ENCODE data around the gene NEBL. TPM values are rescaled to one million over a fixed set of nuclear protein-coding genes. Genes with fewer than 3 reads are reported as not detected.

Gene NEBL
- total and polyA plus RNA-seq, 9 of the 15 experiments (the other 6 are each of a cell fraction or from before 2014, with no cell fraction given), result 0.82 to 14.6 (median 9.8) TPM

DNA sequence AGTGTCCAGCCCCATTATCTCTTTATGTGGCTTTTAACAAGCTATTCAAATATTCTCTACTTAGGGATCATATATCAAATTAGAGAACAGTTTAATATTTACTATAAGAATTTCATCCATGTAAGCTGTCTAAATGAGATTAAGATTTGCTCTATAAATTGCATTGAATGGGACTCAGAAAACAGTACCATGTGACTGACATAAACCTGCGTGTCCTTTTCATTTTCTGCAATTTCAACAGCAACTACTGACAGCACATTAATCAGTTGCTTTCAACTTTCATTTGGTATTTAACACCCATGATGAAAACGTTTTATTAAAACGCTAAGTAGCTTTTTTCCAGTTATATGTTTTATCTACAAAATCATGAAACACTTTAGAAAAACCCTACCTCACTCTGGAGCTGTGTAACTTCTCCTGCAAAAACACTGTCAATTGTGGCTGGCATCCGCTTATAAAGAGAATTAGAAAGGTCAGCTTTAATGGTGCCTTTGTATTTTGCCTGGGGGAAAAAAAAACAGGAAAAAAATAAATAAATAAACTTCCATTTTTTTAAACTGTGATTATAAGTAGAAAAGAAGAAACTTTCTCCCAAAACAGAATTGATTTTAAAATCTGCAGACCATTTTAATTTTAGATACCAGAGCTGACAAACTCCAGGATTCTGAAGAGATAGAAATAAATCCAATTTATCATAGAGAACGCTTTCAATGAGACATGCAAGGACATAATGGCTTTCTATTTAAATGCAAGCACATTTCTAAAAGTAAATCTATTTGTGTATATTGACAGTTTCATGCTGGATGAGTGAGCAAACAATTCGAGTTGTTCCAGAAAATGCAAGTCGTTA, 9.2 kb downstream of the NEBL start:
- FAIRE-seq (no peak), ATAC-seq (no peak), DNase-seq (ENCODE audit: extremely low read depth in 1 of 4, low spot score in 3 of 4) (no peak)
- H3K9me1 ChIP-seq (ENCODE audit: control insufficient read depth, insufficient read depth, low read length), result no peaks in the 10 kb centered on the region
- BruUV-seq (replicated peaks), result no TSS peak
- H3K9me3 ChIP-seq (replicated peaks; ENCODE audit: control insufficient read depth, insufficient read depth, low read depth, low read length), result no peaks in the 10 kb centered on the region
- no peaks in the 10 kb centered on the region for H3K36me3 ChIP-seq (ENCODE audit: control insufficient read depth, insufficient read depth, low read length)
- H3K4me2 ChIP-seq (ENCODE audit: insufficient read depth, low read length), result no peak overlapping the region
- H2AFZ ChIP-seq (ENCODE audit: low read depth, low read length), result no peak overlapping the region
- H3K79me2 ChIP-seq (ENCODE audit: control insufficient read depth, insufficient read depth, low read length), result no peaks in the 10 kb centered on the region
- H3K4me3 ChIP-seq, result no peak overlapping the region
- H3K27ac ChIP-seq (ENCODE audit: extremely low read depth, low read depth, low read length), result no peak overlapping the region
- 24% methylated on average over 7 of the region's 7 CpGs for WGBS (ENCODE audit: insufficient coverage, low coverage, missing lambda C conversion rate)
- POLR2A ChIA-PET, result no interaction called here
- no peaks in the 10 kb centered on the region for H4K20me1 ChIP-seq (replicated peaks; ENCODE audit: control insufficient read depth, insufficient read depth, low read length)
- intact Hi-C loops (cut with micrococcal nuclease) (no loop called here), in situ Hi-C loops (cut with MboI) (no loop called here)
- H3K27me3 ChIP-seq (ENCODE audit: control insufficient read depth in 2 of 2, insufficient read depth in 2 of 2, low read length in 2 of 2), result no peaks in the 10 kb centered on the region; a peak in 1 of 5 replicates
- CTCF ChIA-PET (ENCODE audit: low intra/inter-chr PET ratio), result interaction anchor here (2.0 kb wide), 1 partner anchor 382 kb away, joined by 6 read pairs; no protein-coding TSS in a partner anchor
- no peaks in the 10 kb centered on the region for H3K4me1 ChIP-seq (replicated peaks in 1 of 2; ENCODE audit: control insufficient read depth in 2 of 2, insufficient read depth in 2 of 2, low read length in 2 of 2)
- no peak overlapping the region for H3K9ac ChIP-seq (ENCODE audit: insufficient read depth in 1 of 2, low read depth in 2 of 2, low read length in 2 of 2)
- TF ChIP-seq, protein P1, sequence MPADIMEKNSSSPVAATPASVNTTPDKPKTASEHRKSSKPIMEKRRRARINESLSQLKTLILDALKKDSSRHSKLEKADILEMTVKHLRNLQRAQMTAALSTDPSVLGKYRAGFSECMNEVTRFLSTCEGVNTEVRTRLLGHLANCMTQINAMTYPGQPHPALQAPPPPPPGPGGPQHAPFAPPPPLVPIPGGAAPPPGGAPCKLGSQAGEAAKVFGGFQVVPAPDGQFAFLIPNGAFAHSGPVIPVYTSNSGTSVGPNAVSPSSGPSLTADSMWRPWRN (IDR thresholded peaks at IDR 0.05; ENCODE audit: low read depth), result no peak
- TF ChIP-seq, protein P2, sequence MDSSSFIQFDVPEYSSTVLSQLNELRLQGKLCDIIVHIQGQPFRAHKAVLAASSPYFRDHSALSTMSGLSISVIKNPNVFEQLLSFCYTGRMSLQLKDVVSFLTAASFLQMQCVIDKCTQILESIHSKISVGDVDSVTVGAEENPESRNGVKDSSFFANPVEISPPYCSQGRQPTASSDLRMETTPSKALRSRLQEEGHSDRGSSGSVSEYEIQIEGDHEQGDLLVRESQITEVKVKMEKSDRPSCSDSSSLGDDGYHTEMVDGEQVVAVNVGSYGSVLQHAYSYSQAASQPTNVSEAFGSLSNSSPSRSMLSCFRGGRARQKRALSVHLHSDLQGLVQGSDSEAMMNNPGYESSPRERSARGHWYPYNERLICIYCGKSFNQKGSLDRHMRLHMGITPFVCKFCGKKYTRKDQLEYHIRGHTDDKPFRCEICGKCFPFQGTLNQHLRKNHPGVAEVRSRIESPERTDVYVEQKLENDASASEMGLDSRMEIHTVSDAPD (CRISPR knock-in tag; IDR thresholded peaks at IDR 0.05), result no peak
- TF ChIP-seq GATAD2A (IDR thresholded peaks at IDR 0.05) (no peak), NR3C1 (CRISPR knock-in tag; IDR thresholded peaks at IDR 0.05) (no peak), POLR2A (conservative IDR thresholded peaks at IDR 0.05) (no peak), MAFK (IDR thresholded peaks at IDR 0.05; ENCODE audit: low read length) (no peak), ZNF699 (CRISPR knock-in tag; IDR thresholded peaks at IDR 0.05; ENCODE audit: insufficient replicate concordance) (no peak), XRCC3 (IDR thresholded peaks at IDR 0.05) (no peak), CREB1 (IDR thresholded peaks at IDR 0.05) (no peak), CREB1 (CRISPR knock-in tag; IDR thresholded peaks at IDR 0.05) (no peak), NBN (IDR thresholded peaks at IDR 0.05; ENCODE audit: low read depth) (no peak), ESRRA (IDR thresholded peaks at IDR 0.05; ENCODE audit: borderline replicate concordance, low read depth) (no peak)
